NB4 (cell line): ENCODE data around the gene NQO1.

ENCODE experiments used
- CTCF ChIP-seq: IDR thresholded peaks from one replicate; pipeline ENCODE4 v1.5.1; 2012; ENCODE audit warnings: low read depth, low read length
- MAX ChIP-seq: IDR thresholded peaks from 2 replicates; pipeline ENCODE4 v1.6.1; 2011; ENCODE audit warnings: low read depth, low read length
- POLR2A ChIP-seq: IDR thresholded peaks from 2 replicates; pipeline ENCODE4 v1.6.1; 2011; ENCODE audit warnings: mild to moderate bottlenecking; ENCODE audit not compliant: insufficient read length; ENCODE audit errors: extremely low read depth

GRCh38 chr16:69741519-69741918 is 15.2 kb upstream of the NQO1 start:
- TF ChIP-seq CTCF: no peak
- no peak for TF ChIP-seq MAX
- TF ChIP-seq POLR2A: no peak
